Activated CD4-positive, alpha-beta T cell treated with anti-CD3 and anti-CD28 coated beads, Interleukin-10, Interleukin-2, amounts not matched to agents 100 ng/mL and 50 ng/mL, durations not matched to agents 16 hours and 8 hours (primary cell): Measurements from ENCODE around the gene SYAP1.
A peak's percentile ranks its signal among the peaks of the same experiment; 100 is the strongest.
"Not testable (repeated sequence)": the region's sequence is repeated elsewhere in the genome, so short reads cannot be mapped to it uniquely, and the experiment has no call there.

Experiments
- DNase-seq: peaks from one replicate; pipeline ENCODE4 v3.0.0-alpha.2; 2020

SYAP1 gene

GRCh38 chrX:16719334-16720084 lies at the start of gene SYAP1:
Gene SYAP1, plus strand, starts transcription at chrX:16719612. Its CDS starts 113 bp downstream, at chrX:16719725.
- peak; percentile 97 for DNase-seq

GRCh38 chrX:16671005-16671404 lies 48.4 kb upstream of the SYAP1 start:
- DNase-seq = peak; percentile 21

GRCh38 chrX:16678689-16679088 lies 40.7 kb upstream of the SYAP1 start:
- no peak for DNase-seq

GRCh38 chrX:16683007-16683664 lies 36.3 kb upstream of the SYAP1 start:
- no peak for DNase-seq

GRCh38 chrX:16687514-16687913 lies 31.9 kb upstream of the SYAP1 start:
- DNase-seq = no peak

- peak; percentile 56 for DNase-seq
Measured at GRCh38 chrX:16695079-16695676, 24.2 kb upstream of the SYAP1 start.

- DNase-seq = no peak
Measured at GRCh38 chrX:16696956-16697355, 22.5 kb upstream of the SYAP1 start.

- no peak for DNase-seq
Measured at GRCh38 chrX:16699389-16699788, 20.0 kb upstream of the SYAP1 start.

GRCh38 chrX:16700734-16701133 lies 18.7 kb upstream of the SYAP1 start:
- DNase-seq = no peak

- no peak for DNase-seq
Measured at GRCh38 chrX:16702700-16703599, 16.5 kb upstream of the SYAP1 start.

- no peak for DNase-seq
Measured at GRCh38 chrX:16705370-16705769, 14.0 kb upstream of the SYAP1 start.

GRCh38 chrX:16708016-16708415 lies 11.4 kb upstream of the SYAP1 start:
- no peak for DNase-seq

- DNase-seq = no peak
Measured at GRCh38 chrX:16711219-16711811, 8.1 kb upstream of the SYAP1 start.

- no peak for DNase-seq
Measured at GRCh38 chrX:16711893-16712547, 7.4 kb upstream of the SYAP1 start.

- DNase-seq = peak; percentile 61
Measured at GRCh38 chrX:16712548-16713155, 6.8 kb upstream of the SYAP1 start, which contains the start of gene CTPS2. Gene CTPS2, minus strand, starts transcription at chrX:16712669. Its CDS starts 9,767 bp downstream, at chrX:16702902.

- no peak for DNase-seq
Measured at GRCh38 chrX:16714504-16714903, 4.9 kb upstream of the SYAP1 start.

- DNase-seq = not testable (repeated sequence)
Measured at GRCh38 chrX:16715638-16716037, 3.8 kb upstream of the SYAP1 start.

GRCh38 chrX:16716451-16716850 lies 3.0 kb upstream of the SYAP1 start:
- not testable (repeated sequence) for DNase-seq

- no peak for DNase-seq
Measured at GRCh38 chrX:16718824-16719333, 533 bp upstream of the SYAP1 start.

- no peak for DNase-seq
Measured at GRCh38 chrX:16722481-16722880, 3.1 kb downstream of the SYAP1 start.

- no peak for DNase-seq
Measured at GRCh38 chrX:16725072-16725471, 5.7 kb downstream of the SYAP1 start.
